Left cardiac atrium (tissue), 4 donors: ENCODE data around the gene WASHC2A. TPM values are rescaled to one million over a fixed set of nuclear protein-coding genes. Genes with fewer than 3 reads are reported as not detected.
"Not testable (repeated sequence)": the region's sequence is repeated elsewhere in the genome, so short reads cannot be mapped to it uniquely, and the experiment has no call there.

ENCODE experiments used
- ATAC-seq, 2 donors: fragments of 200-7000 bp; cut with Tn5 transposase; one replicate each; pipeline ENCODE4 v1.9.1; 2020; ENCODE audit warnings: mild to moderate bottlenecking in 2 of 2, moderate library complexity in 2 of 2
- DNase-seq: peaks from one replicate; pipeline ENCODE4 v3.0.0-alpha.2; 2020
- intact Hi-C, 2 donors: fragments of 100-400 bp; cut with DNase I; formaldehyde crosslinking; loops; one replicate each; pipeline versions ENCODE4 v1.14.1 to v1.15.1; 2022 to 2023
- total RNA-seq, 2 donors: library from RNA; stranded (reverse); fragmentation: NEBNext Ultra II Directional; extraction: Animal tissue kit (Norgen Biotek cat#: 25700); gene quantifications; one replicate each; pipeline ENCODE4 v1.2.1, GENCODE V29; 2021
- donor health status: DM: no; HTN: yes; CAD: no.
- donor health status: DM: no; HTN: yes; CAD: no; lungs with severe emphysema.
- donor health status: DM: yes; HTN: yes; CAD: no.
- donor health status: Dilated cardiomyopathy.

The WASHC2A gene
- total RNA-seq, 2 donors from 2014 or later: 79.8 to 87.8 TPM

DNA sequence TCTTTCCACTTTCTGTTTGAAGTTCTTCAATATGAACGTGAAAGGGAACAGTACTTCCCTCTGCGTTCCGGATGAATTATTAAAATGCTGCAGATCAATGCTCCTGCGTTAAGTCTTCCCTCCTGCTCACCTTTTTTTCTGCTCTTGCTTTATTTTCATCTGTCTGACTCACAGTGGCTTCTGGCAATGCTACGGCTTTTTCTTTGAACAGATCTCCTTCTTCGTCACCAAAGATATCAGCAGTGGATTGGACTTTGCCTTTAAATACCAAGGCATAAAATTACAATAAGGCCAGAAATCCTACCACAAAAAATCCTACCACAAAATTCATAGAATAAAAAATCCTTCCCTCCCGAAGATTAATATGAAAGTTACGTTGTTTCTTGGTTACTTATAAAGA lies 11.1 kb upstream of the WASHC2A start:
- DNase-seq: not testable (repeated sequence)

DNA sequence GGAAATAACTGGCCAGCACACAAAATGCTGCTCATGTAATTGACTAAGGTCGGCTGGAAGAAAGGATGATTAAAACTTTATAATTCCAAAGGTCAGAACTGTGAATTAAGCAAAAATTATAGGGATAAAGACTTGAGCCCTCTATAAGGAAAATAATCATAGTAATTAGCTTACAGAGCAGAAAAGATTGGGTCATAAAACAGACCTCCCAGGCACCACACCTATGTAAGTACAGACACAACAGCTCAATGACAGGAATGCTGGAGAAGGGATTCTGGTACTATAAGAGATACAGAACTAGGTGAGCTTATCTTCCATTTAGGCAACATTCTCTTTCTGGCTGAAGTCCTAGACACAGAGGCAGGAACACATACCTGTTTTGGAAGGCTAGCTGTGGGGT lies 9.0 kb upstream of the WASHC2A start:
- intact Hi-C loops, ATAC-seq, DNase-seq: not testable (repeated sequence)

More for the DNA sequence above, 11.1 kb upstream of the WASHC2A start:
- intact Hi-C loops, ATAC-seq: not testable (repeated sequence)

- intact Hi-C loops, DNase-seq, ATAC-seq: not testable (repeated sequence)
Measured at GRCh38 chr10:50059946-50060345, 7.8 kb upstream of the WASHC2A start.

GRCh38 chr10:50061548-50061947 lies 6.2 kb upstream of the WASHC2A start:
- peak; percentile 62 to 63 for ATAC-seq
- not testable (repeated sequence) for DNase-seq

GRCh38 chr10:50063100-50063499 lies 4.7 kb upstream of the WASHC2A start:
- intact Hi-C loops: no loop called here
- no peak for ATAC-seq
- DNase-seq: no peak

More at GRCh38 chr10:50061548-50061947, 6.2 kb upstream of the WASHC2A start:
- intact Hi-C loops: not testable (repeated sequence)

DNA sequence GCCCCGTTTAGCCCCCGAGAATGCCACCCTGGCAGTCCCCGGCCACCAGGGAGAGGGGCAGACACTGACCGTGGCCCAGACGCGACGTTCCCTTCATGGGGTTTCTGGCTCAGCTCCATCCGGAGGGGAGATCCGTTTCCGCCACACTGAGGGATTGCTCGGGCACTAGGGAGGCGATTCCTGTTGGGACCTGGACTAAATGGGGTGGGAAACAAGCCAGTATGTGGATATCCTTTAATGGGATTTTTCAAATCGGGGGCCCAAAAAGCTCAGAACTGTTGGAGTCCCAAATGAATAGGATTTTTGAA lies 552 bp downstream of the WASHC2A start:
- peak in 1 of 2 donors; percentile 33 for ATAC-seq
- intact Hi-C loops: not testable (repeated sequence)

GRCh38 chr10:50075139-50075538 lies 7.4 kb downstream of the WASHC2A start:
- ATAC-seq: not testable (repeated sequence)

More for the DNA sequence above, 552 bp downstream of the WASHC2A start:
- not testable (repeated sequence) for DNase-seq

GRCh38 chr10:50075544-50075943 lies 7.8 kb downstream of the WASHC2A start:
- intact Hi-C loops, DNase-seq, ATAC-seq: not testable (repeated sequence)

More at GRCh38 chr10:50075139-50075538, 7.4 kb downstream of the WASHC2A start:
- DNase-seq, intact Hi-C loops: not testable (repeated sequence)

DNA sequence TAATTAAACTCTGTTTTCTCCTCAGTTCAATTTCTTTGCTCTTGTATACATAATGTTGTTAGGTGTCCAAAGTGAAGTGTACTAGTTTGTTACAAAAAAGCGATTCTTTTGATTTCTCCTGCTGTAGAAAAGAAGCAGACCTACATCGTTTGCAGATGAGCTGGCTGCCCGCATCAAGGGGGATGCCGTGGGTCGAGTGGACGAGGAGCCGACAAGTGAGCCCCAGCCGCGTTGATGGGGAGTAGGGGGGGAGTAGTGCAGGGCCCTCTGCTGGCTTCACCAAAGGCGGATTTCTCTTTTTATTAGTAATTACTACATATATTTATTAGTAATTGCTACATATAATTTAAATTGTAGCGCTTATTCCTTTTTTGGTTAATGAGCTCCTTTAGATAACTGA lies 23.6 kb downstream of the WASHC2A start:
- intact Hi-C loops, DNase-seq, ATAC-seq: not testable (repeated sequence)

DNA sequence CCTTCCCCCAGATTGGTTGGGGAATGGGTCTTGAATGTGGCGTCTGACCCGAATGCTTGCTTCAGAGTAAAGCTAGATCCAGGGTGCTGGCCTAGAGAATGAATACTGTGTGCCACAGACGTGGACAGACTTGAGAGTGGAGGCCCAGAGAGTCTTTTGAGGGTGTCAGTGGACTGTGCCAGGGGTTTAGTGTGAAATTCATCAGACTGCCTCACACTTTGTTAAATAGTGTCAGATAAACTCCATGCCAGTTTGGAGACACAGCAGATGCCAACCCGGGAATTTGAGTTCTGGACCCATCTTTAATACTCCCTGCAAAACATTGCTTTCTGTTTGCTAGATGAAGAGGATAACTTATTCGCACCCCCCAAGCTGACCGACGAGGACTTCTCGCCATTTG lies 25.2 kb downstream of the WASHC2A start:
- peak in 1 of 2 donors; percentile 77 for ATAC-seq
- DNase-seq, intact Hi-C loops: not testable (repeated sequence)

GRCh38 chr10:50094630-50095029 lies 26.9 kb downstream of the WASHC2A start:
- DNase-seq, intact Hi-C loops, ATAC-seq: not testable (repeated sequence)

- intact Hi-C loops, DNase-seq, ATAC-seq: not testable (repeated sequence)
Measured at GRCh38 chr10:50095402-50095801, 27.6 kb downstream of the WASHC2A start.

- intact Hi-C loops: not testable (repeated sequence)
- peak; percentile 69 to 79 for ATAC-seq
Measured at GRCh38 chr10:50096722-50097121, 29.0 kb downstream of the WASHC2A start.

DNA sequence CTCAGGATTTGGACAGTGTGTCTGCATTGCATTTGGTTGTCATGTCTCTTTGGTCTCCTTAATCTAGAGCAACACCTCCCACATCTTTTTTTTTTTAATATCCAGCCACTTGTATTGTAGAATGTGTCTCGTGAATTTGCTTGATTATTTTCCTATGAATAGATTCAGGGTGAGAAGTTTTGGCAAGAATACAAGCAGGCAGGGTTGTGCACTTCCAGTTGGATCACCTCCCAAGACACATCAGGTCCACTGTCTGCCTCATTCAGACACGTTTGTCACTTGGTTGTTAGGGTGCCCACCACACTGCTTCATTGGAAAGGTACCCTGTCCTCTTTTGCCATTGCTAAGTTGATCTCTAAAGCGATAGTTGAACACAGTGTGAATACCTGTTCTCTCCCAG lies 30.9 kb downstream of the WASHC2A start:
- DNase-seq, intact Hi-C loops: not testable (repeated sequence)
- peak; percentile 64 to 72 for ATAC-seq

More at GRCh38 chr10:50096722-50097121, 29.0 kb downstream of the WASHC2A start:
- DNase-seq: not testable (repeated sequence)

DNA sequence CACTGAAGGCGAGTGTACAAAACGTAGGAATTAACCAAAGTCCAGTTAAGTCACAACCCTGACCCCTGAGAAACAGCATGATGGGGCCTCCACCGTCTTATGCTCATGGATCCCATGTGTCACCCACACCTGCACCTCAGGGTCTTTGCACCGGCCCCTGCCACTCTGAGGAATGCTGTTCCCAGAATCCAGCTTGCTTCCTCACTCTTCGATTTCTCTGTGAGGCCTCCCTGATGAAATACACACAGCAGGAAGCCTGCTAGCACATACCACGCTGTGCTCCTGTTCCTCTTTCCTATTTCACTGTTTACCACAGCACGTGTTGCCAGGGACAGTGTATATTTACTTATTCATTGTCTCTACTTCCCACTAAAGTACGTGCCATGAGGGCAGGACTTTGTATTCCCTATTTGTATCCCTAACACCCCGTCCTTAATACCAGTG lies 33.4 kb downstream of the WASHC2A start:
- ATAC-seq: not testable (repeated sequence)

DNA sequence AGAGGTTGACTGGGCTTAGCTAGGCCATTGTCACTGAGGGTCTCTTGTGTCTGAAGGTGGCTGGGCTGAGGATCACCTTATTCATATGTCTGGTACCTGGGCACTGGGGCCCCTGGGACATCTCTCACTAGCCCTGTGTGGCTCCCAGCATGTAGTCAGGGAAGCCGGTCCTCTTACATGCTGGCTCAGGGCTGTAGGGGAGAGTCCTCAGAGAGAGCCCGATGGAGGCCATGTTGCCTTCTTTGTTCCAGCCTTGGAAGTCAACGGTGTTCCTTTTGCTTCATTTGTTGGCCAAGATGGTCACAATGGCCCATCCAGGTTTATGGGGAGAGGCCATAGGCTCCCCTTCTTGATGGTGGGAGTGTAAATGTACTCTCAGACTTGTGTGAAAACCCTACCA lies 34.0 kb downstream of the WASHC2A start:
- intact Hi-C loops, DNase-seq: not testable (repeated sequence)

More for the DNA sequence above, 33.4 kb downstream of the WASHC2A start:
- DNase-seq, intact Hi-C loops: not testable (repeated sequence)

GRCh38 chr10:50102267-50102666 lies 34.5 kb downstream of the WASHC2A start:
- ATAC-seq, DNase-seq, intact Hi-C loops: not testable (repeated sequence)

More for the DNA sequence above, 34.0 kb downstream of the WASHC2A start:
- not testable (repeated sequence) for ATAC-seq

DNA sequence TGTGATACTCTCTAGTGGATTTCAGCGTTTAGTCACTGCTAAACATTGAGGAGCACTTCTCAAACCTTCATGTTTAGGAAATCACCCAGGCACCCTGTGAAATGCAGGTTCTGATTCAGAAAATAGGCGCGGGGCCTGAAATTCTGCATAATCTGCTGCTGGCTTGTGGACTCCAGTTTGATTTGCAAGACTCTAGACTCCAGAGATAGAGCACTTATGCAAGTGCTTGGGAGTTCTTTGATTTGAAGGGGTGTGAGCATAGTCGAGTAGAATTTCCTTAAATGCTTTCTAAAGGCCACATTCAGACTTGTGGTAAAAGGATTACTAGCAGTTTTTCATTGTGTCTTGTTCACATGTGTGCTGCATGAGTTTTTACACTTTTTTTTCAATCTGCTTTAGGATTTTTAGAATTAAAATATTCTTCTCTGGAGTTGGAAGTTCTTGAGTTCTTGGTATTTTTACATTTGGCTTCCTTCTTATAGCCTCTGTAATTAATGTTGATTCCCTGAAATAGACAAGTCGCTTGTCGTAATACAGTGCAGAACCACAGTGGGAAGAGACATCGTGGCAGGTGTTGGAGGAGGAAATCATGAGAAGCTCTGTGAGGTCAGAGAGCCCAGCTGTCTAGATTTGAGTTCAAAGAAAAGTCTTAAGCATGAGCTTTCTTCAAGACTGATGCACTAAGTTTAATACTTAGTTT lies 41.4 kb downstream of the WASHC2A start:
- ATAC-seq, DNase-seq, intact Hi-C loops: not testable (repeated sequence)

DNA sequence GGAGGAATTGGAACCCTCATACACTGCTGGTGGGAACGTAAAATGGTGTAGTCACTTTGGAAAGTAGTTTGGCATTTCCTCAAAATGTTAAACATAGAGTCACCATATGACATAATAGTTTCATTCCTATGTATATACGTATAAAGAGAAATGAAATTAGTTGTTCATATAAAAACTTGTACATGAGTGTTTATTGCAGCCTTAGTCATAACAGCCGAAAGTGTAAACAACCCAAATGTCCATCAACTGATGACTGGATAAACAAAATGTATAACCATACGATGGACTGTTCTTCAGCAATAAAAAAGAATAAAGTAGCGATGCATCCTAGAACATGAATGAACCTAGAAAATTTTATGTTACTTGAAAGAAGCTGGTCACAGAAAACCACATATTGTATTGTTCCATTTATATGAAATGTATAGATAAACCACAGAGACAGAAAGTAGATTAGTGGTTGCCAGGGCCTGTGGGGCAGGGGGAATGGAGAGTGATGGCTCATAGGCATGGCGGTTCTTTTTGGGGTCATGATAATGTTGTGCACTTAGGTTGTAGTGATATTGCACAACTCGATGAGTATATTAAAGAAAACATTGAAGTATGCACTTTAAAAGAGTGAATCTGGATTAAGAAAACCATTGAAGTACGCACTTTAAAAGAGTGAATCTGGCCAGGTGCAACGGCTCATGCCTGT lies 44.8 kb downstream of the WASHC2A start:
- ATAC-seq, intact Hi-C loops, DNase-seq: not testable (repeated sequence)

DNA sequence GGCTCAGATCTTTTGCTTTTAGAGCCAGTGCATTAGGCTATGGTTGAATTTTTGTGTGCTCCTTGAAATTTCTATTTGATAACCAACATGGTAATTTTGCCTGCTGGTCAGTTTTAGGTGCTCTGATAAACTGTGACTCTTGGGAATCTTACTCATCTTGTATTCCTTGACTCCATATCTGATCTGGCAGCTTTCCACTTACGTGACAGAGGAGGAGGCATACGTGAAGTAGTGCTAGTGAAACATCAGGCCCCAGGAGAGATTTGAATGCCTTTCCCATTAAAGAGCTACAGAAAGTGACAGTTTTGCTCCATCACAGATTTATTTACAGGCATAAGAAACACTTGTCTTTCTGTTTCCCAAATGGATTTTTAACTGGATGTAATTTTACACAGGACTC lies 59.0 kb downstream of the WASHC2A start:
- DNase-seq, intact Hi-C loops, ATAC-seq: not testable (repeated sequence)
